Left colon (tissue), 2 donors: Measurements from ENCODE around the gene DGCR8. TPM values are rescaled to one million over a fixed set of nuclear protein-coding genes. Genes with fewer than 3 reads are reported as not detected.

Experiments used
- ATAC-seq: fragments of 200-7000 bp; cut with Tn5 transposase; one replicate; pipeline ENCODE4 v1.9.1; 2020; ENCODE audit warnings: mild to moderate bottlenecking, moderate library complexity
- DNase-seq, 2 donors: peaks; one replicate each; pipeline ENCODE4 v3.0.0-alpha.2; 2020
- intact Hi-C, 2 donors: fragments of 100-400 bp; cut with DNase I in 1 of 2; cut with micrococcal nuclease in 1 of 2; formaldehyde crosslinking; loops; one replicate each; pipeline versions ENCODE4 v1.11.2 to v1.14.0; 2022; cut with DNase I, micrococcal nuclease
- total RNA-seq, 2 donors: library from RNA; stranded (reverse); fragmentation: NEBNext Ultra II Directional; extraction: Animal tissue kit (Norgen Biotek cat#: 25700); gene quantifications; one replicate each; pipeline ENCODE4 v1.2.1, GENCODE V29; 2021
- donor health status: DM: no; HTN: no; CAD: no.
- donor health status: DM: yes; HTN: yes; CAD: no.

Gene DGCR8
- total RNA-seq, 2 donors from 2014 or later = 32.7 to 46.8 TPM

- intact Hi-C loops = no loop called here
- ATAC-seq = no peak
- DNase-seq = no peak
Measured at GRCh38 chr22:20102203-20102780, 22.3 kb downstream of the DGCR8 start.

DNA sequence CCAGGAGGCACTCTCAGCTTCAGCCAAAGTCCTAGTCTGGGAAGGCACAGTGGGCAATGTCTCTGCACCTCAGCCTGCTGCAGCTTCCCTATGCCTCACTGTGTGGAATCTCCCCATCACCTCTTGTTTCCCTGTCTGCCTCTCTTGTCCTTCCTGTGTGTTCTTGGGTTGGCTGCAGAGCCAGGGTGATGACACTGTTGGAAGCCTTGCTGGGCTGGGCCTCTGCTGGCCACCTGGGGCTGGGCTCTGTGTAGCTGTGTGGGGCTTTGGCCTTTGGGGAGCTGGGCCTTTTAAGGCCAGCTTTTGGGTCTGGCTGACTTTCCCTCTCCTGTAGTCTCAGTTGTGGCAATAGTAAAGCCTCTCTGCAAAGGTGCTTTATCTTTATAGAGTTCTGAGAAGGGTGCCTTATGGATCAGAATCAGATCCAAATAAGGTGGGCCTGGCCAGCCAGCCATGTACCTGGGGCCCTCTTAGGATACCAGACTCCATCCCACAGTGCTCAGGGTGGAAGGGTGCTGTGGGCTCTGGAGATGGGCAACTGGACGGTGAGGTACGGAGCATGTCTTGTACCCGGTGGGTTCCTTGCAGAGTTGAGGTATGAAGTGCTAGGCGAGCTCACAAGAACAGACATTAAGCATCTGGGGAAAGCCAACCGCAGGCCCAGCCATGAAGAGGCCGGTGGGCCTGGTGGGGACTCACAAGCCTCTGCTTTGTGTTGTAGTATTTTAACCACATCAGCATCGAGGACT lies 25.6 kb downstream of the DGCR8 start:
- ATAC-seq (no peak), DNase-seq (no peak)
- intact Hi-C loops = no loop called here

DNA sequence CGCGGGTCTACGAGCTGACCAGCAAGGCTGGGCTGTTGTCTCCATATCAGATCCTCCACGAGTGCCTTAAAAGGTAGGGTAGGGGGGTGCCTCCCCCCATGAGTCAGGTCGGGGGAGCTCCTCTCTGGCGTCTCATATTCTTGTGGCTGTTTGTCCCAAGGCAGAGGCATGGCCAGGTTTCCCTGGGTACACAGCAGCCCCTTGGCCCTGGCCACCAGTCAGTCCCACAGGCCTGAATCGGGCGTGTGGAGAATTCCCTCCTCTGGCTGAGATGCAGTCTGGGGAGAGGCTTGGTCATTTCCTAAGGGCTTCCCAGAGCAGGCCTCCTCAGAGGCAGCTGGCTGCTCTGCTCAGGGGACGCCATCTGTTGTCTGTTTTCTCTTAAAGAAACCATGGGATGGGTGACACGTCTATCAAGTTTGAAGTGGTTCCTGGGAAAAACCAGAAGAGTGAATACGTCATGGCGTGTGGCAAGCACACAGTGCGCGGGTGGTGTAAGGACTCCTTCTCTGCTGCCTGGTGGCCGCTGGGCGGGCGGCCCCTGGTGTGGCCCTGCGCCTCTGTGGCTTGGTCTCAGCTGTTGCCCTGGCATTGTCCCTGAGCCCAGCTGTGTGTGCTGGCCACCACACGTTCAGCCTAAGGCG lies 26.3 kb downstream of the DGCR8 start:
- DNase-seq = no peak
- intact Hi-C loops = no loop called here
- ATAC-seq = no peak

DNA sequence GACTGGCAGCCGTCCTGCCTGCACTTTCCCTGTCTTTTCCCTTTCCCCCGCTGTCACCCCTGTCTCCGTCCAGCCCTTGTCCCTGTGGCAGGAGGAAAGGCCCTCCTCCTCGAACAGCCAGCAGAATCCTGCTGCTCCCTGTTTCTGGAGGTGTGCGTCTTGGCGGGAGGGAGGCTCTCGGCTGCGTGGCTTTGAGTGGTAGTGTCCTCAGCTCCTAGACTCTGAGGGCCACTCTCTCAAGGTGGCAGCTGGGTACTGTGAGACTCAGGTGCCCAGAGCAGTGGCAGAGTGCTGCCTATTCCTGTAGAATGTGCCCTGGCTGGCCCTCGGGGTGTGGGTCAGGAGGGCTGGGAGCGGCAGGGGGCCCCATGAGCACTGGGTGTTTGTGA lies 26.8 kb downstream of the DGCR8 start:
- intact Hi-C loops = no loop called here
- ATAC-seq (no peak), DNase-seq (no peak)

DNA sequence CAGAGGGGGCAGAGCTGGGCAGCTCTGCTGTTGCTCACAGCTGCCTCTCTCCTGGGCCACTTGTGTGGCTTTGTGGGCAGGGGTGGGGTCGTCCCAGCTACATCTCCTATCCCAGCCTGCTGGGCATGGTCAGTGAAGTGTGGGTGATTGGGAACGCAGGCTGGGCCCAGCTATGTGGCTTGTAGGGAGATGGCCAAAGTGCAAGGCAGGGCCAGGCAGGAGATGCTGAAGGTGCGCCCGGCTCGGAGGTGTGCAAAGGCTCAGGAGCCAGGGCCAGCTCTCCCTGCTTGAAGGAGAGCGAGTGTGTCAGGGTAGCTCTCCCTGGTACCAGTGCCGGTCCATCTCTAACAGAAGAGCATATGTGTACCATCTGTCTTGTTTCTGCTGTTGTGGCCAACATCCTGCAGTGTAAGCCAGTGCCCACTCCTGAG lies 27.4 kb downstream of the DGCR8 start:
- ATAC-seq = no peak
- no peak for DNase-seq
- intact Hi-C loops = no loop called here

DNA sequence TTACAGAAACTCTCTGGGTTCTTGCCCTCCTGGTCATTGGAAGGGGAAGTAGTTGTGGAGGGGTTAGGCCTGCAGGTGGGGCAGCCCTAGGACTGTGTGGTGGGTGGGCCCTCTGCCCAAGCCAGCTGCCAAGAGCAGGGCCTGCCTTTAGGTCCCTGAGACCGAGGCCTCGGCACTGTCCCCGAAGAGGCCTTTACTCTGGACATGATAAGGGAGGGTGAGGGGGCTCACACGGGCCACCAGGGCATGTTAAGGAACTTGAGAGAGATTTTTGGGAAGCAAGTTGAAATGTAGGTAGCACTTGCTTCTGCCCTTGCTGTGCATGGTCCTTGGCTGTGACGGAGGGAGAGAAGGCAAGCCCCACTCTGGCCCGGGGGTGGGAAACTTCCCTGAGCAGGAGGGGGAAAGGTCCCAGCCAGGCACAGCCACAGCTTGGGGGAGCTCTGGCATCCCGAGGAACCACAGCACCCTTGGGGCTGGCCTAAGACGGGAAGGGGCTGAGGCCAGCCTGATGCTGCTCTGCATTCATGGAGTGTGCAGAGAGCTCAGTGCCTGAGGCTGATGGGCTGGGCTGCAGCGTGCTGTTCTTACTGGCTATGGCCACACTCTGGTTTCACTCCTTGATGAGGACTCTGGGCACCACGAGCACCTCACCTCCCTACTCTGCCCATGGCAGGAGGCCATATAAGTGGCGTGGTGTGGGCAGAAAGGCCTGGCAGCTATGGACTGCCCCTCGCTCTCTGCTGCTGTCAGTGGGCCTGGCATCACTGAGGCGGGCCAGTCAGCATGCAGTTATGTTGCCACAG lies 28.1 kb downstream of the DGCR8 start:
- DNase-seq (no peak), ATAC-seq (no peak)
- intact Hi-C loops = no loop called here

- intact Hi-C loops = no loop called here
- DNase-seq (no peak), ATAC-seq (no peak)
Measured at GRCh38 chr22:20108757-20109230, 28.8 kb downstream of the DGCR8 start.

DNA sequence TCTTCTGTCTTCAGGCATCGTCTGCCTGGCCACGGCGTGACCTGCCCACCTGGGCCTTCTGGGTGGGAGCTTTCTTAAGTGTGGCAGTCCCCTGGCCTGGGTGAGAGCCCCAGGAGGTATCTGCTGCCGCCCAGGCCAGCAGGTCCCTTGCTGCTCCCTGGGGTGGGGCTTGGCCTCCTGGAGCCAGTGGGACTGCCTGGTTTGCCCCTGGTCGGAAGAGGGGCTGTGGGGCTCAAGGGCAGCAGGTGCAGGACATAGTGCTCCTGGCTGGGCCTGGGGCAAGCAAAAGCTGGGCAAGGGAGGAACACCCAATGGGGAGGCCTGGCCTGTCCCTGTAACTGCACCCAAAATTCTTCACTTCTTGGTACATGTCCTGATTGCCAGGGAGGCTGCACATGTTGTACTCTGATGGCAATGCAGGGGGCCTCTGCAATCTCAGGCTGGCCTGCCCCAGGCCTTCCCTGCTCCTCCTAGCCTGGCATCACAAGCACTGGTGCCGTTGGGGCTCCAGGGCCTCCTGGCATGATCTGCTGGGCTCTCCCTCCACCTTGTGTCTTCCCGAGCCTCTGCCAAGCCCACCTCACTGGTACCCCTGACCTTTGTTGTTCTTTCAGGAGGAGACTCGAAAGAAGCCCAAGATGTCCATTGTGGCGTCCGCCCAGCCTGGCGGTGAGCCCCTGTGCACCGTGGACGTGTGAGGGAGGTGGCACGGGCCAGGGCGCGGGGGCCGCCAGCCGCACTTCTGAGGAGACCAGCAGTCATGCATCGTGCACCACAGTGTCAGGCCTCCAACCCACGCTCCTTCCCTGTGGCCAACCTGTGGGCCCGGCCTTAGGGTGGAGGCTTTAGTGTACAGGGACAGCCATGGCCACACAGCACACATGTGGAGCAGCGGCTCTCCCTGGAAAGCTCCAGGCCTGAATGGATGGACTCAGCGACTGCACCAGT lies 29.6 kb downstream of the DGCR8 start:
- DNase-seq = no peak
- peak; percentile 9 for ATAC-seq
- intact Hi-C loops = no loop called here

- DNase-seq (no peak), ATAC-seq (no peak)
- intact Hi-C loops = no loop called here
Measured at GRCh38 chr22:20110359-20110985, 30.4 kb downstream of the DGCR8 start.

DNA sequence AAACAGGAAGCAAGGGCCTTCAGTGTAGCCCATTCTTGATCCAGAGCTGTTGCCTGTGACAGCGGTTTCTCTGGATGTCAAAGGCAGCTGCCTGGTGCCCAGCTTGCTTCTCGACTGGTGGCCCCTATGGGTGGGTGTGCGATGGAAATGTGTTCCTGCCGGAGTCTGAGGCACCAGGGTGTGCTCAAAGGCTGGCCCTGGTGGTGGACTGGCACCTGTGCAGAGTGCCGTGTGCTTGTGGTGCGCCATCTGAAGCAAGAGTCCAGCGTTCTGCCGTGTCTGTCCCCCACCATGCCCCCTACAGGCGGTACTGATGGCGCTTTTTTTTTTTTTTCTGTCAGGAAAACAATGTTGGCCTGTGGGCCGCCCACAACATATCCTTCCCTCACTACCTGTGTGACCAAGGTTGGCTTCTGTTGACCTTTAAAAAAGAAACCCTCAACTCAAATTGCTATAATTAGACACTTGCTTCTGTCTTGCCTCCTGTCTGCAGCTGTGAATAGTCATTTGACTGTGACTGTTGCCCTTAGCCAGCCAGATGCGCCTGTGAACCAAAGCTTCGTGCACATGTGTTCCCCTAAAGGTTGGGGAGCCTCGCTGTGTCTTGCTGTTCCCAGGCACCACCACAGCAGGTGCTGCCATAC lies 31.1 kb downstream of the DGCR8 start:
- intact Hi-C loops = no loop called here
- no peak for DNase-seq
- peak; percentile 12 for ATAC-seq

GRCh38 chr22:20111689-20112622 lies 31.9 kb downstream of the DGCR8 start:
- ATAC-seq (no peak), DNase-seq (no peak)
- intact Hi-C loops = no loop called here

- ATAC-seq = no peak
- intact Hi-C loops = no loop called here
- no peak for DNase-seq
Measured at GRCh38 chr22:20112623-20113511, 32.8 kb downstream of the DGCR8 start.

- ATAC-seq = no peak
- intact Hi-C loops = no loop called here
Measured at GRCh38 chr22:20113551-20114310, 33.7 kb downstream of the DGCR8 start.

DNA sequence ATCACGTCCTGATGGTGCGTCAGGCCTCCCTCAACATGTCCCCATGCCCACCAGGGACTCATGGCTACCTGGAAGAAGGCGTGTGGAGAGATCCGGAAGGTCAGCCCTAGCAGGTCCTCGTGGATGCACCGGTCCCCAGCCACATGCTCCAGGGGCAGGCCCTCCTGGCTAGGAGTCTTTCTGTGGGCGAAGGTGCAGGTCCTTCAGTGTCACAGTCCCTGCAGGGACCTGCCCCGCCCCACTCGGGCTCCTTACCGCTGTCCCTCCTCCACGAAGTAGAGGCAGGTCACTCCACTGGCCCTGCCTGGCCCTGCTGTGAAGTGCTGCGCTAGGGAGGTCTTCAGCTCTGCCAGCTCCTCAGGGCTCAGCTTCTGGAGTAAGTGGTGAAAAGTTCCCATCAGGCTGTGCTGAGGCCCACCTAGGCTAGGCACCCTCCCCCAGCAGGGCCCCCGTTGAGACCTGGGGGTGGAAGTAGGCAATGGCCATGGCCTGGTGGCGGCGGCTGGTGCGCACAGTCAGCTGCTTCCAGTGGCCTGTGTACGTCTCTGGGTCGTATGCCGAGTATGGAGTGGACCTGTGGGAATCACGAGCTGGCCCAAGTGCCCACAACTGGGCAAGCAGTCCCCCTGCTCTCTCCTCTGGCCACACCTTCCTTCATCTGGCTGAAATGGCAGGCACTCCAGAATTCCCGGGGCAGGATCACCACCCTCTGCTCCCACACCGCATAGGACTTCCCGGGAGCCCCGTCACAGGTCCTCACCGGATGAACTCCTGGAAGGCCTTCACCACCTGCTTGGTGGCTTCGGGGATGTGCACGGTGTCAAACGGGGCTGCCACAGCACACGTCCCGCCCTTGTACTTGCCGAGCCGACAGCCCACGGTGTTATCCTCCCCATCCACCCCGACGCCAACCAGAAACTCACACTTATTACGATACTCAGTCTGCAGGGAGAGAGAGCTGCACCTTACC lies 34.8 kb downstream of the DGCR8 start:
- DNase-seq = no peak
- intact Hi-C loops = no loop called here
- no peak for ATAC-seq

More at GRCh38 chr22:20113551-20114310, 33.7 kb downstream of the DGCR8 start:
- no peak for DNase-seq
